Measurements from ENCODE around the gene MYL3. TPM values are rescaled to one million over a fixed set of nuclear protein-coding genes. Genes with fewer than 3 reads are reported as not detected.

The MYL3 gene
- total and polyA plus RNA-seq, 2 experiments from 2014 or later: not detected

GRCh38 chr3:46889381-46890110 lies 26.3 kb upstream of the MYL3 start (continued):
- TF ChIP-seq ZNF462 (CRISPR knock-in tag; IDR thresholded peaks at IDR 0.05) (no peak), CREB1 (CRISPR knock-in tag; IDR thresholded peaks at IDR 0.05; ENCODE audit: low read depth) (no peak), JUNB (IDR thresholded peaks at IDR 0.05; ENCODE audit: unreplicated experiment) (no peak), EZH2phosphoT487 (IDR thresholded peaks at IDR 0.05; ENCODE audit: unreplicated experiment) (no peak)

GRCh38 chr3:46888705-46889104 lies 25.5 kb upstream of the MYL3 start:
- no peak overlapping the region for H3K27ac Mint-ChIP-seq
- H3K4me1 Mint-ChIP-seq: peaks cover 20% of the 10 kb centered on the region
- H4K20me1 ChIP-seq (replicated peaks; ENCODE audit: insufficient read depth): no peaks in the 10 kb centered on the region
- H3F3A ChIP-seq (replicated peaks; ENCODE audit: low read depth): no peaks in the 10 kb centered on the region
- peaks cover 41% of the 10 kb centered on the region for H3K4me1 ChIP-seq (ENCODE audit: insufficient read depth)
- H3K9me2 ChIP-seq (ENCODE audit: insufficient read depth): no peaks in the 10 kb centered on the region
- H3K27ac ChIP-seq (ENCODE audit: low read depth): no peak overlapping the region
- ATAC-seq (no peak), DNase-seq (ENCODE audit: low spot score) (no peak)
- no peak overlapping the region for H3K4me3 Mint-ChIP-seq
- no peak overlapping the region for H2AFZ ChIP-seq
- H3K27me3 ChIP-seq (ENCODE audit: insufficient read depth): peaks cover 85% of the 10 kb centered on the region
- H3K36me3 ChIP-seq (ENCODE audit: insufficient read depth): no peaks in the 10 kb centered on the region
- H3K27me3 Mint-ChIP-seq (ENCODE audit: insufficient read depth, low read depth, poor library complexity): peaks cover 86% of the 10 kb centered on the region
- peak overlapping the region; percentile 15 for H3K4me2 ChIP-seq
- no peaks in the 10 kb centered on the region for H3K79me2 ChIP-seq (replicated peaks; ENCODE audit: insufficient read depth)
- no peaks in the 10 kb centered on the region for H3K9me3 Mint-ChIP-seq
- no peak overlapping the region for H3K4me3 ChIP-seq
- no peaks in the 10 kb centered on the region for H3K36me3 Mint-ChIP-seq (ENCODE audit: low read depth)
- TF ChIP-seq EZH2 (IDR thresholded peaks at IDR 0.05; ENCODE audit: low read depth, unreplicated experiment): no peak
- TF ChIP-seq ZNF462 (CRISPR knock-in tag; IDR thresholded peaks at IDR 0.05): no peak
- TF ChIP-seq ZNF114 (CRISPR knock-in tag; IDR thresholded peaks at IDR 0.05): no peak
- no peak for TF ChIP-seq ZNF331 (CRISPR knock-in tag; IDR thresholded peaks at IDR 0.05; ENCODE audit: low read depth)
